Panc1 (cell line): ENCODE data around the gene DHRS3. TPM values are rescaled to one million over a fixed set of nuclear protein-coding genes. Genes with fewer than 3 reads are reported as not detected.
A peak's percentile ranks its signal among the peaks of the same experiment; 100 is the strongest.
"Not testable (repeated sequence)": the region's sequence is repeated elsewhere in the genome, so short reads cannot be mapped to it uniquely, and the experiment has no call there.

Source experiments
- ATAC-seq: fragments of 200-7000 bp; cut with Tn5 transposase; 2 replicates; pipeline ENCODE4 v1.9.1; 2020; ENCODE audit warnings: mild to moderate bottlenecking, moderate library complexity
- BruUV-seq: library from RNA; stranded (reverse); fragments of 400-500 nt; replicated peaks from 2 replicates; lab custom pipeline; 2021; lab: Mats Ljungman, UMichigan
- CTCF ChIA-PET: fragments of 300-600 bp; sonication (Branson Sonifier 250); formaldehyde crosslinking; loops from one replicate; lab custom pipeline; 2022; ENCODE audit warnings: antibody characterized with exemption; lab: Charles Lee
- POLR2A ChIA-PET: fragments of 300-600 bp; sonication (Branson Sonifier 250); formaldehyde crosslinking; loops from one replicate; lab custom pipeline; 2022; ENCODE audit warnings: antibody characterized with exemption; lab: Charles Lee
- DNase-seq: peaks from one replicate; pipeline ENCODE4 v3.0.0-alpha.2; 2010; ENCODE audit warnings: low read depth, low spot score
- H3K27ac ChIP-seq: 2 replicates; pipeline ENCODE4 v1.5.1; 2011; ENCODE audit warnings: mild to moderate bottlenecking, low read length, inconsistent platforms
- H3K27me3 ChIP-seq: fragments of 200-500 bp; sonication (Bioruptor generic); 2 replicates; pipeline ENCODE4 v1.6.0; 2014; ENCODE audit warnings: low read length, inconsistent platforms; ENCODE audit not compliant: control insufficient read depth, insufficient read depth
- H3K36me3 ChIP-seq: fragments of 200-500 bp; sonication (Bioruptor generic); 2 replicates; pipeline ENCODE4 v1.5.1; 2014; ENCODE audit warnings: inconsistent platforms, mild to moderate bottlenecking, low read length, moderate library complexity; ENCODE audit not compliant: control insufficient read depth, insufficient read depth
- H3K4me1 ChIP-seq: 2 replicates; pipeline ENCODE4 v1.5.1; 2011; ENCODE audit warnings: inconsistent platforms, mild to moderate bottlenecking, low read length, moderate library complexity; ENCODE audit not compliant: control insufficient read depth, insufficient read depth
- H3K4me3 ChIP-seq, 2 experiments: 2 replicates each; pipeline ENCODE4 v1.5.1; 2011 to 2012; ENCODE audit warnings: low read depth in 2 of 2, low read length in 2 of 2, mild to moderate bottlenecking in 2 of 2, inconsistent platforms in 1 of 2, moderate library complexity in 1 of 2
- H3K9me3 ChIP-seq: fragments of 200-500 bp; sonication (Bioruptor generic); 2 replicates; pipeline ENCODE4 v1.5.1; 2014; ENCODE audit warnings: low read depth, mild to moderate bottlenecking, inconsistent platforms, low read length, moderate library complexity; ENCODE audit not compliant: control insufficient read depth, insufficient read depth
- POLR2AphosphoS5 ChIP-seq: IDR thresholded peaks from 2 replicates; pipeline ENCODE4 v1.6.1; 2012; ENCODE audit warnings: mild to moderate bottlenecking, low read depth, low read length, moderate library complexity
- REST ChIP-seq, 2 experiments: IDR thresholded peaks; 2 replicates each; pipeline ENCODE4 v1.6.1; 2011 to 2012; ENCODE audit warnings: low read depth in 2 of 2, control low read depth in 1 of 2, low read length in 1 of 2, mild to moderate bottlenecking in 1 of 2, moderate library complexity in 1 of 2; ENCODE audit not compliant: insufficient read depth in 1 of 2
- SIN3A ChIP-seq: IDR thresholded peaks from 2 replicates; pipeline ENCODE4 v1.6.1; 2012; ENCODE audit warnings: low read depth, mild to moderate bottlenecking, low read length, moderate library complexity, borderline replicate concordance; ENCODE audit not compliant: insufficient read depth
- TCF7L2 ChIP-seq: IDR thresholded peaks from 2 replicates; pipeline ENCODE4 v1.6.1; 2011; ENCODE audit warnings: mild to moderate bottlenecking, low read depth, low read length, inconsistent platforms
- in situ Hi-C: cut with HindIII; loops from 2 replicates; pipeline ENCODE4 v1.10.0; 2016; ENCODE audit warnings: low sequenced_read_pairs, low pct_unique_long_range_greater_than_20kb
- intact Hi-C: fragments of 100-400 bp; cut with micrococcal nuclease; formaldehyde crosslinking; loops from one replicate; pipeline ENCODE4 v1.10.0; 2022; ENCODE audit not compliant: unreplicated experiment
- total RNA-seq: library from RNA; stranded (reverse); gene quantifications from one replicate; pipeline ENCODE4 v1.2.1, GENCODE V29; 2021; ENCODE audit not compliant: unreplicated experiment
- TF ChIP-seq, protein P1 (sequence below): fragments of 450-650 bp; IDR thresholded peaks from 2 replicates; pipeline ENCODE4 v1.5.1; 2017; ENCODE audit warnings: mild to moderate bottlenecking

Gene DHRS3
- total RNA-seq, 1 experiment from 2014 or later, result 113 TPM

DNA sequence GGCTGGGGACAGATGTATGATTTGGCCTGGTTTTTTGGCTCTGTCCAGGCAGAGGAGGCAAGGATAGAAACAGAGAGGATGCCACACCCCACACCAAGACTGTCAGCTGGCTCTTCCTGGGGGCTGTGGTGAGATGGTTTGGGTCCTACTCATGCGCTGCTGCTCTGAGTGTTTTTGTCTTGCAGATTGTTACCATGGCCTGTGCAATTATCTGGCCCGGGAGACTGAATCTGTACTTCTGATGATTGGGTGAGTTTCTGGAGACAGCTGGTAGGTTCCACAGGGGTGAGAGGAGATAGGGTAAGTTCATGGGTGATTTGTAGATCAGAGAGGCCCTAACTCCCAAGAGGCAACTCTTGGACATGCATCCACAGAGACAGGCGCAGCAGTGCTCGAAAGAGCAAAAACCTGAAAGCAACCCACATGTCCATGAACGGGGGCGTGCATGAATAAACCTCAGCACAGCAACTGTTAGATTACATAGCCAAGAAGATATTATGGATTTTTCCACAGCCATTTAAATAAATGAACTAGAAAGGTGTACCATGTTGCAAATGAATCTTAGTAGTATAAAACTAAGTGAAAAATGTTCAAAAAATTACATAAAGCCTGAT is 43.7 kb upstream of the DHRS3 start:
- no TSS peak for BruUV-seq
- CTCF ChIA-PET, result no interaction called here
- H3K4me3 ChIP-seq, result no peak overlapping the region
- no peak overlapping the region for H3K27ac ChIP-seq
- in situ Hi-C loops, result no loop called here
- TF ChIP-seq SIN3A, result no peak
- no peak for TF ChIP-seq POLR2AphosphoS5
- no peak for TF ChIP-seq TCF7L2
- TF ChIP-seq, protein P1, sequence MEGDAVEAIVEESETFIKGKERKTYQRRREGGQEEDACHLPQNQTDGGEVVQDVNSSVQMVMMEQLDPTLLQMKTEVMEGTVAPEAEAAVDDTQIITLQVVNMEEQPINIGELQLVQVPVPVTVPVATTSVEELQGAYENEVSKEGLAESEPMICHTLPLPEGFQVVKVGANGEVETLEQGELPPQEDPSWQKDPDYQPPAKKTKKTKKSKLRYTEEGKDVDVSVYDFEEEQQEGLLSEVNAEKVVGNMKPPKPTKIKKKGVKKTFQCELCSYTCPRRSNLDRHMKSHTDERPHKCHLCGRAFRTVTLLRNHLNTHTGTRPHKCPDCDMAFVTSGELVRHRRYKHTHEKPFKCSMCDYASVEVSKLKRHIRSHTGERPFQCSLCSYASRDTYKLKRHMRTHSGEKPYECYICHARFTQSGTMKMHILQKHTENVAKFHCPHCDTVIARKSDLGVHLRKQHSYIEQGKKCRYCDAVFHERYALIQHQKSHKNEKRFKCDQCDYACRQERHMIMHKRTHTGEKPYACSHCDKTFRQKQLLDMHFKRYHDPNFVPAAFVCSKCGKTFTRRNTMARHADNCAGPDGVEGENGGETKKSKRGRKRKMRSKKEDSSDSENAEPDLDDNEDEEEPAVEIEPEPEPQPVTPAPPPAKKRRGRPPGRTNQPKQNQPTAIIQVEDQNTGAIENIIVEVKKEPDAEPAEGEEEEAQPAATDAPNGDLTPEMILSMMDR, result no peak
- no peak for TF ChIP-seq REST (IDR thresholded peaks at IDR 0.05; ENCODE audit: insufficient read depth in 1 of 2, low read depth in 2 of 2, low read length in 1 of 2)
- no peaks in the 10 kb centered on the region for H3K27me3 ChIP-seq
- DNase-seq (no peak), ATAC-seq (no peak)
- POLR2A ChIA-PET, result no interaction called here
- H3K4me1 ChIP-seq, result peaks cover 5% of the 10 kb centered on the region; the same call in 1 of the 2 replicates
- no peaks in the 10 kb centered on the region for H3K36me3 ChIP-seq
- intact Hi-C loops, result no loop called here
- no peaks in the 10 kb centered on the region for H3K9me3 ChIP-seq

DNA sequence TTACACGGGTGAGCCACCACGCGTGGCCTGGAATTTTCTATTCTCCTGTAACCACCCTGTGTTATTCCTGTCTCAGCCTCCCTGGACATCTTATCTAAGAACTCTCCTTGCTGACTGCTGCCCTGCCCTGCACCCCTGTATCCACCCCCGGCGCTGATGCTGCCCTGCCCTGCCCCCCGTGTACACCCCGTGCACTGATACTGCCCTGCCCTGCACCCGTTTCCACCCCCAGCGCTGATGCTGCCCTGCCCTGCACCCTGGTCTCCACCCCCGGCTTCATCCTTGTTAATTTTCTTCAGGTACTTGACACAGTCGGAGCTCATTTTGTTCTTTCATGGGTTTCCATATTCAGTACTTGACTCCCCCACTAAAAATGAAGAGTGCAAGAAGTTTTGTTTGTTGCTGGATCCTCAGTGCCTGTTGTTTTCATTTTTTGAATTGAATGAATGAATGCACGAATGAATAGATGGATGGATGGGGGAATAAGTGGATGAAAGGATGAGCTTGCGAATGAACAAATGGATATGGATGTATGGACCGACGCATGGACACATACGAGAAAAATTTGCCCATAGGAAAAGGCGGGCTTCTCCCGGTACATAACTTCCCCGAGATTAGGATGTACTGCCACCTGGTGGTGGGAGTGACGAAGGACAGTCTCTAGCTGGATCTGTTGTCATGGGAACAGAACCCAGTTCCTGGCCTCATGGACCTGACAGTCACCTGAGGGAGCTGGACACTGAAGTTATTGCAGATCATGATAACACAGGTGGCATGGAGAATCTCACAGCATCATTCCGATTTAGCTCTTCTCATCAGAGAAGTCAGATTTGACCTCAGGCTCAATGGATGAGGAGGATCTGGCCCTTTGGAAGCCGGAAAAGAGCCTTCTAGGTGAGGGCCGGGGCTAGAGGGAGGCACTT is 40.8 kb upstream of the DHRS3 start:
- Histone ChIP-seq H3K27ac (no peak overlapping the region; the same call in 1 of the 2 replicates), H3K4me3 (no peak overlapping the region), H3K36me3 (no peaks in the 10 kb centered on the region), H3K27me3 (no peaks in the 10 kb centered on the region), H3K4me1 (peaks cover 5% of the 10 kb centered on the region; the same call in 1 of the 2 replicates), H3K9me3 (no peaks in the 10 kb centered on the region)
- BruUV-seq, result no TSS peak
- in situ Hi-C loops, result no loop called here
- intact Hi-C loops, result loop anchor here (2.0 to 5.0 kb wide), 4 partner anchors 36 to 381 kb away; no protein-coding TSS in a partner anchor
- DNase-seq (peak; percentile 71), ATAC-seq (peak; percentile 96)
- TF ChIP-seq SIN3A, result no peak
- TF ChIP-seq, protein P1, result peak; percentile 94
- CTCF ChIA-PET, result interaction anchor here (0.5 to 1.4 kb wide), 9 partner anchors 9 to 387 kb away, joined by 3 to 11 read pairs (median 3); partner anchors contain the start of gene PRAMEF1
- POLR2A ChIA-PET, result no interaction called here

DNA sequence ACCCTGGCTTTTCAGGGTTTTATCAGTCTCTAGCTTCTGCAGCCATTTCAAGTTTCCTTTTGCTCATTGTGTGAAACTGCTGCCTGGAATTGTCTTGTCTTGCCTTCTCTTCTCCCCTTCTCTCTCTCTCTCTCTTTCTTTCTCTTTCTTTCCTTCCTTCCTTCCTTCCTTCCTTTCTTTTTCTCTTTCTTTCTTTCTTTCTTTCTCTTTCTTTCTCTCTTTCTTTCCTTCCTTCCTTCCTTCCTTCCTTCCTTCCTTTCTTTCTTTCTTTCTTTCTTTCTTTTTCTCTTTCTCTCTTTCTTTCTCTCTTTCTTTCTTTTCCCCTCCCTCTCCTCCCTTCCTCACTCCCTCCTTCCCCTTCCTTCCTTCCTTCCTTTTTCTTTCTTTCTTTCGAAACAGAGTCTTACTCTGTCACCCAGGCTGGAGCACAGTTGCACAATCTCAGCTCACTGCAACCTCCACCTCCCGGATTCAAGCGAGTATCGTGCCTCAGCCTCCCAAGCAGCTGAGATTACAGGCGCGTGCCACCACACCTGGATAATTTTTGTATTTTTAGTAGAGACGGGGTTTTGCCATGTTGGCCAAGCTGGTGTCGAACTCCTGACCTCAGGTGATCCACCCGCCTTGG is 40.0 kb upstream of the DHRS3 start:
- H3K9me3 ChIP-seq, H3K4me1 ChIP-seq, H3K27me3 ChIP-seq, BruUV-seq, H3K4me3 ChIP-seq, ATAC-seq, DNase-seq, H3K27ac ChIP-seq, in situ Hi-C loops, H3K36me3 ChIP-seq, POLR2A ChIA-PET: not testable (repeated sequence)
- CTCF ChIA-PET, result interaction anchor here (0.6 to 1.4 kb wide), 6 partner anchors 8 to 564 kb away, joined by 3 to 11 read pairs (median 3); no protein-coding TSS in a partner anchor
- intact Hi-C loops, result loop anchor here (2.0 to 5.0 kb wide), 4 partner anchors 36 to 381 kb away; no protein-coding TSS in a partner anchor
